Heart left ventricle (tissue), 16 donors: ENCODE measurements around the gene A2ML1. TPM values are rescaled to one million over a fixed set of nuclear protein-coding genes. Genes with fewer than 3 reads are reported as not detected.

Source experiments
- ATAC-seq, 4 donors: fragments of 200-7000 bp; cut with Tn5 transposase; one replicate each; pipeline ENCODE4 v1.9.1; 2020 to 2022; ENCODE audit warnings: moderate library complexity in 4 of 4, mild to moderate bottlenecking in 3 of 4, moderate number of reproducible peaks in 1 of 4
- DNase-seq, 5 donors: peaks; one replicate each; pipeline ENCODE4 v3.0.0-alpha.2; 2020
- H3K27ac ChIP-seq, 12 donors: fragments of 200-600 bp; sonication (generic) in 4 of 12; one replicate each; pipeline versions ENCODE4 v1.5.0 to v1.8.0; 2016 to 2022; ENCODE audit warnings: mild to moderate bottlenecking in 2 of 12
- H3K27me3 ChIP-seq, 9 donors: fragments of 200-600 bp; sonication (generic) in 2 of 9; one replicate each; pipeline versions ENCODE4 v1.5.1 to v1.8.0; 2016 to 2022; ENCODE audit warnings: mild to moderate bottlenecking in 3 of 9
- H3K36me3 ChIP-seq, 9 donors: fragments of 200-600 bp; sonication (generic) in 2 of 9; one replicate each; pipeline versions ENCODE4 v1.5.0 to v1.8.0; 2018 to 2022; ENCODE audit warnings: mild to moderate bottlenecking in 2 of 9
- H3K4me1 ChIP-seq, 12 donors: fragments of 200-600 bp; sonication (generic) in 4 of 12; one replicate each; pipeline versions ENCODE4 v1.5.0 to v1.8.0; 2016 to 2022; ENCODE audit warnings: mild to moderate bottlenecking in 3 of 12
- H3K4me3 ChIP-seq, 12 donors: fragments of 200-600 bp; sonication (generic) in 4 of 12; one replicate each; pipeline versions ENCODE4 v1.5.0 to v1.8.0; 2017 to 2022; ENCODE audit warnings: mild to moderate bottlenecking in 9 of 12, moderate library complexity in 4 of 12
- H3K9me3 ChIP-seq, 12 donors: fragments of 200-600 bp; sonication (generic) in 4 of 12; one replicate each; pipeline versions ENCODE4 v1.5.0 to v1.8.0; 2016 to 2022; ENCODE audit warnings: mild to moderate bottlenecking in 1 of 12
- POLR2A ChIP-seq, 2 donors: fragments of 450-650 bp; IDR thresholded peaks; one replicate each; pipeline ENCODE4 v1.6.1; 2017; ENCODE audit warnings: antibody characterized with exemption in 2 of 2, mild to moderate bottlenecking in 2 of 2, moderate library complexity in 2 of 2
- WGBS, 4 donors: extraction: QIAGEN DNeasy Blood & Tissue Kit in 2 of 4; methylation state at CpG; one replicate each; pipeline versions ENCODE4 v1.1.5 to v1.1.7; 2013 to 2018; 5-methylcytosine and 5-hydroxymethylcytosine counted together
- intact Hi-C, 10 donors: fragments of 100-400 bp; cut with DNase I; formaldehyde crosslinking; loops; one replicate each; pipeline versions ENCODE4 v1.11.1 to v1.14.2; 2022
- polyA plus RNA-seq, 2 donors: library from polyadenylated mRNA; stranded (reverse); fragments of 200-250 nt; gene quantifications; one replicate each; pipeline ENCODE4 v1.2.3, GENCODE V29; 2013
- total RNA-seq, 9 donors: library from RNA; depleted of rRNA in 2 of 9; stranded (reverse); fragments of >200 nt in 2 of 9; fragmentation: NEBNext Ultra II Directional in 3 of 9; extraction: Animal tissue kit (Norgen Biotek cat#: 25700) in 3 of 9; gene quantifications; one replicate each; pipeline versions ENCODE4 v1.1.0 to v1.2.4, GENCODE V29; 2016 to 2023
- TF ChIP-seq, protein P1 (sequence below), 12 donors: fragments of 200-600 bp; sonication (generic) in 4 of 12; IDR thresholded peaks; one replicate each; pipeline versions ENCODE4 v1.5.0 to v1.8.0; 2018 to 2022; ENCODE audit warnings: antibody characterized with exemption in 12 of 12, mild to moderate bottlenecking in 5 of 12
- donor health status: ischemic (EF 13 %, LVEDD 7.1; RV severe dilation, severe dysfunction).
- donor health status: healthy with polysubstance abuse.
- donor health status: DM: no; HTN: yes; CAD: no.
- donor health status: DM: no; HTN: no; CAD: no.
- donor health status: ischemic (EF 25% LVEDD 6.9; RV normal size, moderate dysfunction).
- donor health status: ischemic (EF 25% LVEDD 5.7; RV mildly dilated, moderate dysfunction).
- donor health status: healthy.
- donor health status: DM: yes; HTN: yes; CAD: no.
- donor health status: ischemic (EF 35%, LVEDD 5.7; RV mildly dilated, moderate dysfunction).
- donor health status: nonischemic (EF 11% LVEDD 7.7; RV severe dilation, severe dysfunction).
- donor health status: DM: yes; HTN: yes; CAD: no.
- donor health status: PGD.
- donor health status: ischemic (EF 29% LVEDD 5.4; RV normal size, mild dysfunction).
- donor health status: nonischemic (EF 23%, LVEDD 6.1; RV moderate dilation, normal function).

Gene A2ML1
- total and polyA plus RNA-seq, 11 donors = 0.07 to 0.25 (median 0.08) TPM; not detected in 8

DNA sequence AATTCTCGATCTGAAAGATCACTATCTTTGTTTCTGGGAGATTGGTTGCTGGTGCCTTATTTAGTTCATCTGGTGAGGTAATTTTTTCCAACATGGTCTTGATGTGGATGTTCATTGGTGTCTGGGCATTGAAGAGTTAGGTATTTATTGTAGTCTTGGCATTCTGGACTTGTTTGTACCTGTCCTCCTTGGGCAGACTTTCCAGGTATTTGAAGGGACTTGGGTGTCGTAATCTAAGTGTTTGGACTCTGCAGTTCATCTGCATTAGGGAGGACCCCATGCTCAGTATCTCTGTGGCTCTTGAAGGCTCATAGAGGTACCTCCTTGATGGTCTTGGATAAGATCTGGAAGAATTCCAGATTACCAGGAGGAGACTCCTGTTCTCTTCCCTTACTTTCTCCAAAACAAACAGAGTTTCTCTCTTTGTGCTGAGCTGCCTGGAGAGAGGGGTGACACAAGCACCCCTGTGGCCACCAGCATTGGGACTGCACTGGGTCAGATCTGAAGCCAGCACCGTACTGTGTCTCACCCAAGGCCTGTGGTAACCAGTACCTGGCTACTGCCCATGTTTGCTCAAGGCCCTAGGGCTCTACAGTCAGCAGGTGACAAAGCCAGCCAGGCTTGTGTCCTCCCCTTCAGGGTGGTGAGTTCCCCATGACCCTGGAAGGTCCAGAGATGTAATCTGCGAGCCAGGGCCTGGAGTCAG is 5.3 kb downstream of the A2ML1 start:
- no peak for DNase-seq
- TF ChIP-seq, protein P1, sequence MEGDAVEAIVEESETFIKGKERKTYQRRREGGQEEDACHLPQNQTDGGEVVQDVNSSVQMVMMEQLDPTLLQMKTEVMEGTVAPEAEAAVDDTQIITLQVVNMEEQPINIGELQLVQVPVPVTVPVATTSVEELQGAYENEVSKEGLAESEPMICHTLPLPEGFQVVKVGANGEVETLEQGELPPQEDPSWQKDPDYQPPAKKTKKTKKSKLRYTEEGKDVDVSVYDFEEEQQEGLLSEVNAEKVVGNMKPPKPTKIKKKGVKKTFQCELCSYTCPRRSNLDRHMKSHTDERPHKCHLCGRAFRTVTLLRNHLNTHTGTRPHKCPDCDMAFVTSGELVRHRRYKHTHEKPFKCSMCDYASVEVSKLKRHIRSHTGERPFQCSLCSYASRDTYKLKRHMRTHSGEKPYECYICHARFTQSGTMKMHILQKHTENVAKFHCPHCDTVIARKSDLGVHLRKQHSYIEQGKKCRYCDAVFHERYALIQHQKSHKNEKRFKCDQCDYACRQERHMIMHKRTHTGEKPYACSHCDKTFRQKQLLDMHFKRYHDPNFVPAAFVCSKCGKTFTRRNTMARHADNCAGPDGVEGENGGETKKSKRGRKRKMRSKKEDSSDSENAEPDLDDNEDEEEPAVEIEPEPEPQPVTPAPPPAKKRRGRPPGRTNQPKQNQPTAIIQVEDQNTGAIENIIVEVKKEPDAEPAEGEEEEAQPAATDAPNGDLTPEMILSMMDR (IDR thresholded peaks at IDR 0.05) = no peak
- no peak for TF ChIP-seq POLR2A (IDR thresholded peaks at IDR 0.05)
- 82 to 88% (median 86%) methylated on average over 3 to 4 of the region's 4 CpGs for WGBS, 4 donors
- no peak overlapping the region for H3K27ac ChIP-seq
- H3K36me3 ChIP-seq = no peaks in the 10 kb centered on the region
- peaks cover 0 to 10% (median 0%) of the 10 kb centered on the region in 12 donors for H3K9me3 ChIP-seq
- no peak for ATAC-seq
- intact Hi-C loops = loop anchor here in 2 of 10 donors (10.0 kb wide), 2 partner anchors 143 to 283 kb away; partner anchors contain the start of gene CLEC4E (in 1 of the 2)
- H3K4me1 ChIP-seq = no peaks in the 10 kb centered on the region
- no peak overlapping the region for H3K4me3 ChIP-seq
- H3K27me3 ChIP-seq = no peaks in the 10 kb centered on the region

GRCh38 chr12:8828257-8829124 is 6.1 kb downstream of the A2ML1 start:
- Histone ChIP-seq H3K27ac (no peak overlapping the region), H3K4me3 (no peak overlapping the region), H3K9me3 (peaks cover 0 to 10% (median 0%) of the 10 kb centered on the region in 12 donors), H3K36me3 (no peaks in the 10 kb centered on the region), H3K27me3 (no peaks in the 10 kb centered on the region), H3K4me1 (no peaks in the 10 kb centered on the region)
- no peak for ATAC-seq
- intact Hi-C loops = loop anchor here in 2 of 10 donors (10.0 kb wide), 2 partner anchors 144 to 284 kb away; partner anchors contain the start of gene CLEC4E (in 1 of the 2)
- no peak for TF ChIP-seq POLR2A (IDR thresholded peaks at IDR 0.05)
- TF ChIP-seq, protein P1 (IDR thresholded peaks at IDR 0.05) = no peak
- DNase-seq = no peak
- WGBS, 4 donors = 71 to 81% (median 75%) methylated on average over 8 to 9 of the region's 9 CpGs

GRCh38 chr12:8829125-8829518 is 6.7 kb downstream of the A2ML1 start:
- TF ChIP-seq, protein P1 (IDR thresholded peaks at IDR 0.05) = no peak
- TF ChIP-seq POLR2A (IDR thresholded peaks at IDR 0.05) = no peak
- DNase-seq = no peak
- Histone ChIP-seq H3K27me3 (no peaks in the 10 kb centered on the region), H3K27ac (no peak overlapping the region), H3K36me3 (no peaks in the 10 kb centered on the region), H3K9me3 (peaks cover 0 to 10% (median 0%) of the 10 kb centered on the region in 12 donors), H3K4me3 (no peak overlapping the region), H3K4me1 (no peaks in the 10 kb centered on the region)
- intact Hi-C loops = loop anchor here in 2 of 10 donors (10.0 kb wide), 2 partner anchors 144 to 284 kb away; partner anchors contain the start of gene CLEC4E (in 1 of the 2)
- 72 to 76% (median 75%) methylated on average over 5 of the region's 5 CpGs for WGBS, 4 donors
- no peak for ATAC-seq

DNA sequence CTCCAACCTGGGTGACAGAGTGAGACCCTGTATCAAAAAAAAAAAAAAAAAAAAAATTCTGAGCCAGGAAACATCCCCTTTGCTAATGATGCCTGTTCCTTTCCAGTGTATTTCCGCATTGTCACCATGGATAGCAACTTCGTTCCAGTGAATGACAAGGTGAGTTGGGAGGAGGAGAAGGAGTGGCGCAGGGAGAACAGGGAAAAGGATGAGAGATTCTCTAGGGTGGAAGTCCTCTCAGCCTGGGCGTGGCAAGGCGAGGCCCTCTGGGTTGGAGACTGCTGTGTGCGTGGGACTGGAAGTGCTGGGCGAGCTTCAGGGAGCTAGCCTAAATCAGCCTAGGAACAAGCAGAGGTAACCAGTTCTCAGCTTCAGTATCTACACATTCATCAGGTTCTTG is 7.2 kb downstream of the A2ML1 start:
- Histone ChIP-seq H3K4me3 (no peak overlapping the region), H3K27me3 (peaks cover 0 to 3% (median 0%) of the 10 kb centered on the region in 9 donors), H3K36me3 (no peaks in the 10 kb centered on the region), H3K9me3 (peaks cover 0 to 10% (median 0%) of the 10 kb centered on the region in 12 donors), H3K27ac (no peak overlapping the region), H3K4me1 (no peaks in the 10 kb centered on the region)
- TF ChIP-seq, protein P1 (IDR thresholded peaks at IDR 0.05) = no peak
- no peak for TF ChIP-seq POLR2A (IDR thresholded peaks at IDR 0.05)
- DNase-seq = no peak
- ATAC-seq = no peak
- 85 to 91% (median 88%) methylated on average over 7 of the region's 7 CpGs for WGBS, 4 donors
- intact Hi-C loops = loop anchor here in 2 of 10 donors (10.0 kb wide), 2 partner anchors 145 to 285 kb away; partner anchors contain the start of gene CLEC4E (in 1 of the 2)
